Measurements from ENCODE around the gene GNAQ.

DNA sequence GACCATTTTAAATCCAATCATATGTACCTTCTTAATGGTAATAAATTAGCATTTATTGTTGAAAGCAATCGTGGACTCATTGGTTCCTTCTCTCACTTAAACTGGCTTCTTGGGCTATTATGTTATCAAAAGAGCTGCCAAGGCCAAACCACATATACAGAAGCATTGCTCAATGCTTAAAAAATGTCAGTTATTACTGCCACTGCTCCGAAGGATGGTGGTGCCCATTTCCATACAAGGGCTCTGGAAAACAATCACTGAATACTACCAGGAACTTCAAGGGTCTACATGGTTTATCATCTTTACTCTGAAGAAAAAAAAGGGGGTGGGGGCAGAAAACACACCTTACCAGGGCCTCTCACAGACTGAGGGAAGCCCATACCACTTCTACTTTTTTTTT is 104.3 kb downstream of the GNAQ start:
- TF ChIP-seq, protein P1, sequence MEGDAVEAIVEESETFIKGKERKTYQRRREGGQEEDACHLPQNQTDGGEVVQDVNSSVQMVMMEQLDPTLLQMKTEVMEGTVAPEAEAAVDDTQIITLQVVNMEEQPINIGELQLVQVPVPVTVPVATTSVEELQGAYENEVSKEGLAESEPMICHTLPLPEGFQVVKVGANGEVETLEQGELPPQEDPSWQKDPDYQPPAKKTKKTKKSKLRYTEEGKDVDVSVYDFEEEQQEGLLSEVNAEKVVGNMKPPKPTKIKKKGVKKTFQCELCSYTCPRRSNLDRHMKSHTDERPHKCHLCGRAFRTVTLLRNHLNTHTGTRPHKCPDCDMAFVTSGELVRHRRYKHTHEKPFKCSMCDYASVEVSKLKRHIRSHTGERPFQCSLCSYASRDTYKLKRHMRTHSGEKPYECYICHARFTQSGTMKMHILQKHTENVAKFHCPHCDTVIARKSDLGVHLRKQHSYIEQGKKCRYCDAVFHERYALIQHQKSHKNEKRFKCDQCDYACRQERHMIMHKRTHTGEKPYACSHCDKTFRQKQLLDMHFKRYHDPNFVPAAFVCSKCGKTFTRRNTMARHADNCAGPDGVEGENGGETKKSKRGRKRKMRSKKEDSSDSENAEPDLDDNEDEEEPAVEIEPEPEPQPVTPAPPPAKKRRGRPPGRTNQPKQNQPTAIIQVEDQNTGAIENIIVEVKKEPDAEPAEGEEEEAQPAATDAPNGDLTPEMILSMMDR (optimal IDR thresholded peaks at IDR 0.05 in 1 of 3, IDR thresholded peaks at IDR 0.05 in 1 of 3, conservative IDR thresholded peaks at IDR 0.05 in 1 of 3; ENCODE audit: extremely low read depth in 1 of 3, insufficient read depth in 2 of 3, low read length in 3 of 3), result no peak
- no peak for TF ChIP-seq EZH2 (IDR thresholded peaks at IDR 0.05; ENCODE audit: low read length)

Measured in keratinocyte (primary cell).